ENCODE results near the gene APOH.

GRCh38 chr17:66214884-66215528 lies 14.2 kb downstream of the APOH start:
- TF ChIP-seq, protein P1, sequence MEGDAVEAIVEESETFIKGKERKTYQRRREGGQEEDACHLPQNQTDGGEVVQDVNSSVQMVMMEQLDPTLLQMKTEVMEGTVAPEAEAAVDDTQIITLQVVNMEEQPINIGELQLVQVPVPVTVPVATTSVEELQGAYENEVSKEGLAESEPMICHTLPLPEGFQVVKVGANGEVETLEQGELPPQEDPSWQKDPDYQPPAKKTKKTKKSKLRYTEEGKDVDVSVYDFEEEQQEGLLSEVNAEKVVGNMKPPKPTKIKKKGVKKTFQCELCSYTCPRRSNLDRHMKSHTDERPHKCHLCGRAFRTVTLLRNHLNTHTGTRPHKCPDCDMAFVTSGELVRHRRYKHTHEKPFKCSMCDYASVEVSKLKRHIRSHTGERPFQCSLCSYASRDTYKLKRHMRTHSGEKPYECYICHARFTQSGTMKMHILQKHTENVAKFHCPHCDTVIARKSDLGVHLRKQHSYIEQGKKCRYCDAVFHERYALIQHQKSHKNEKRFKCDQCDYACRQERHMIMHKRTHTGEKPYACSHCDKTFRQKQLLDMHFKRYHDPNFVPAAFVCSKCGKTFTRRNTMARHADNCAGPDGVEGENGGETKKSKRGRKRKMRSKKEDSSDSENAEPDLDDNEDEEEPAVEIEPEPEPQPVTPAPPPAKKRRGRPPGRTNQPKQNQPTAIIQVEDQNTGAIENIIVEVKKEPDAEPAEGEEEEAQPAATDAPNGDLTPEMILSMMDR (optimal IDR thresholded peaks at IDR 0.05 in 1 of 3, IDR thresholded peaks at IDR 0.05 in 1 of 3, conservative IDR thresholded peaks at IDR 0.05 in 1 of 3; ENCODE audit: extremely low read depth in 1 of 3, insufficient read depth in 2 of 3, low read length in 3 of 3) = no peak
- no peak for TF ChIP-seq EZH2 (IDR thresholded peaks at IDR 0.05; ENCODE audit: low read length)

Measured in keratinocyte (primary cell).